Activated naive CD4-positive, alpha-beta T cell treated with Interleukin-2 at 50 U/mL for 16 hours (primary cell): ENCODE results near the gene NRDC.
A peak's percentile ranks its signal among the peaks of the same experiment; 100 is the strongest.
"Not testable (repeated sequence)": the region's sequence is repeated elsewhere in the genome, so short reads cannot be mapped to it uniquely, and the experiment has no call there.

ENCODE experiments used
- DNase-seq: peaks from one replicate; pipeline ENCODE4 v3.0.0-alpha.2; 2020

The NRDC gene

DNA sequence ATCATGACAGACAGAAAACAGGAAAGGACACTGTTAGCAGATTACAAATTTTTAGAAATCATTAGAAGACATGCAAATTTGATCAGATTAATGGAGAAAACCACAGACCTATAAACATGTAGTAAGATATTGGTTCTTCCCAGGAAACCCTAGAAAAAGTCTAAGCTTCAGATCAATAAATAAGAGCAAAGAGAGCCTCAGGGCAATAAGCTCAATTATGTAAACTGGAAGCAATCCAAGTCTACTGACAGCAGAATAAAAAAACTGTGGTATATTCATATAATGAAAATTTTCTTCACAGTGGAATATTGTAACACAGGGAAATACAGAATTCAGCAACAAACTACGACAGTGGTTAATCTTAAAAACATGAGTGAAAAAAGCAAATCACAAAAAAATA, 36.3 kb downstream of the NRDC start:
- DNase-seq: no peak

DNA sequence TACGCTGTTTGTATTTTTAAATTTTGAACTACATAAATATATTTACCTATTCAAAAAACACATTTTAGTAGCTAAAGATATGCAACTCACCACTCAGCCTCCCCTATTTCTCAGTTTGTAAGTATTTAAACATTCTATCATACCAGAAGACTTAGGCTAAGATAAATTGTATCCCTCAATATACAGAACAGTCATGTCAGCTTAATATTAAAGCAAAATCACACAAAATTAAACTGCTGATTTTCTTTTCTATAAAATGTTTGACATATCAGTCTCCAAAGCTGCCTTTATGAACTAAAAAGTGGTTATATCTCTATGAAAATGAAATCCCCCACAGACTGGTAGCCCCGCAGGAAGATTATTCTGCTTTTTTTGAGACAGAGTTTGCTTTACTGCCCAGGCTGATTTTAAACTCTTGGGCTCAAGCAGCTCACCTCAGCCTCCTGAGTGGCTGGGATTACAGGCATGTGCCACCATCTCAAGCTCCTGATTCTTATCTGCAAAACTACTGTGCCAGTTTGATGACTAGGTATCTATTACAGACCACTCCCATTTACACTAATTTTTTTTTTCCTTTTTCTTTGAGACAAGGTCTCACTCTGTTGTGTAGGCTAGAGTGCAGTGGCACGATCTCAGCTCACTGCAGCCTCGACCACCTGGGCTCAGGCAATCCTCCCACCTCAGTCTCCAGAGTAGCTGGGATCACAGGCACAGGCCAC, 37.6 kb downstream of the NRDC start:
- DNase-seq: no peak

DNA sequence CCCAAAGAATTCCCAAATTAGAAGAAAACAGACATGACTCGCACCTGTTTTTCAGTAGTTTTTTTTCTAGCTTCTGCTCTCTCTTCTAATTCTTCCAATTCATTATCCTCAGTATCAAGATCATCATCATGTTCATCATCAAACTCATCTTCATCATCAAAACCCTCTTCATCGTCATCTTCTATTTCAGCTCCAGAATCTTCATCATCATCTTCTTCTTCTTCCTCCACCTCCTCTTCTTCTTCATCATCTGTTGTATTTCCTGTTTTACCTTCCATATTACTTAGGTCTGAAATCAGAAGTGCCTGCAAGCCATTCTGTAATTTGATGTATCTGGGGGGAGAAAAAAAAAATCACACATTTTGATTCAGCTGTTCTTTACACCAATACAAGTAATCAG, 38.3 kb downstream of the NRDC start:
- no peak for DNase-seq

DNA sequence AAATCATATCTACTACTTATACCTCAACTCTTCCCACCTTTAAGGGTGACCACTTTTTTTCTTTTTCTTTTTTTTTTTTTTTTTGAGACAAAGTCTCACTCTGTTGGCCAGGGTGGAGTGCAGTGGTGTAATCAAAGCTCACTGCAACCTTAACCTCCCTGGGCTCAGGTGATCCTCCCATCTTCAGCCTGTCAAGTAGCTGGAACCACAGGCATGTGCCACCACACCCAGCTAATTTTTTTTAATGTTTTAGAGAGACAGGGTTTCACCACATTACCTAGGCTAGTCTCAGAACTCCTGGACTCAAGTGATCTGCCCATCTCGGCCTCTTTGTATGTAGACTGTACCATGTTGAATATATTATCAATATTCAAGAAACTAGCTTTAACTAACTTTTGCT, 39.4 kb downstream of the NRDC start:
- no peak for DNase-seq

DNA sequence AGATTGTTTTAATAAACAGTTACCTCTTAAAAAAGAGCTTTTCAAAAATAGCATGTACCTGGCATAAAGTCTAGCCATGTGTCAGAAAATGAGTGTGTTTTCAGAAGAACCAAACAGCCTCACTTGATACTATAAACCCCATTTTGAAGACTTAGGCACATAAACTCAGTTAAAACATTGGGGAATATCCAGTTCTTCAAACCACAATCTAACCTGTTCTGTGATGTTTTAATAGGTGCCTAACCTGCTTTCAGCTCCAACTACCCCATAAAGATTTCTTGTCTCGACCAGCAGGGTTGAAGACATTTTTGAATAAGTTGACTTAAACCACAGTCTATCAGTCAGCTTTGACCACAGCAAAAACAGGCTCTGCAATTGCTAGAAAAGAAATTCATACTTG, 41.3 kb downstream of the NRDC start:
- DNase-seq: no peak

DNA sequence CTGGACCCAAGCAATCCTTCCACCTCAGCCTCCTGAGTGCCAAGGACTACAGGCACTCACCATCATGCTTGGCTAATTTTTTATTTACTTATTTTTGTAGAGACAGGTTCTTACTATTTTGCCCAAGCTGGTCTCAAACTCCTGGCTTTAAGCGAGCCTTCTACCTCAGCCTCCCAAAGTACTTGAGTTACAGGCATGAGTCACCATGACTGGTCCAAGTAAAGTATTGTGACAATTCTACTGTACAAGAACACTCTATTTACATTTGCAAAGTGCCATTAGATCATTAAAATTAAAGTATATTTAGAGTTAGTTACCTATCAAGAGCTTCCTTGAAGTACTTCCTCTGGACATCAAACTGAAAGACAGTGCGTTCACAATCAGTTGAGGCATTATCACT, 44.8 kb downstream of the NRDC start:
- no peak for DNase-seq

DNA sequence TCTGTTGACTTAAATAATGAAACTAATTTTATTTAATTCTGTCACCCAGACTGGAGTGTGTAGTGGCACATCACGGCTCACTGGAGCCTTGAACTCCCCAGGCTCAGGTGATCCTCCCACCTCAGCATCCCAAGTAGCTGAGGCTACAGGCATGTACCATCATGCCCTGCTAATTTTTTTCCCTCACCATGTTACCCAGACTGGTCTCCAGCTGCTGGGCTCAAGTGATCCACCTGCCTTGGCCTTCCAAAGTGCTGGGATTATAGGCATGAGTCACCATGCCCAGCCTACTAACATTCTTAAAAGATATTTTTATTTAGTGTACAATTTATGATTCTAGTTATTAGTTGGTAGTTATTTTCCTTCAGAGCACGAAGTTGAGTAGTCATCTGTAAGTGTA, 49.5 kb downstream of the NRDC start:
- DNase-seq: no peak

DNA sequence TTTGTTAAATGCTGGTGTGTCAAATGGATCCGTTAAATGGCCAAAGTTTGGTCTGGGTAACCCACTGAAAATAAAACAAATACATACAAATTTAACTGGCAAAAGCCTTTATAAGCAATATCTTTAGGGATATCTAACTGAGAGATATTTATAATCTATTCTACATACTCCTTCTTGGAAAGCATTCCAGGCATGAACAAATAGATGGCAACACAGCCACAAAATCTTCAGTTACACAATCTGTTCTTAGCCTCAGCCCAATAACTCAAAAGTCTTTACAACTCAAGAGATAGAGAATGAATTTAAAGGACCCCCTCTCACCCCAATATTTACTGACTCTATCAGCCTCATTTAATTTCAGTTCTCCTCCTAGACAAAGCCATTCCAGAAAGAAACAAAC, 58.7 kb downstream of the NRDC start:
- DNase-seq: no peak

DNA sequence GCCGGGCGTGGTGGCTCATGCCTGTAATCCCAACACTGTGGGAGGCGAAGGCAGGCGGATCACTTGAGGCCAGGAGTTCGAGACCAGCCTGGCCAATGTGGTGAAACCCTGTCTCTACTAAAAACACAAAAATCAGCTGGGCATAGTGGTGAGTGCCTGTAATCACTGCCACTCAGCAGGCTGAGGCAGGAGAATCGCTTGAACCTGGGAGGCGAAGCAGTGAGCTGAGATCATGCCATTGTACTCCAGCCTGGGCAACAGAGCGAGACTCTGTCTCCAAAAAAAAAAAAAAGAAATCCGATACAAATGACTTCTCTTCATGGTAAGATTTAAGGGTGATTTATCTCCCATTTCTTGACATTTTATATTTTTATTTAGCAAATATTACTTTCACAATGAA, 59.5 kb downstream of the NRDC start:
- not testable (repeated sequence) for DNase-seq

DNA sequence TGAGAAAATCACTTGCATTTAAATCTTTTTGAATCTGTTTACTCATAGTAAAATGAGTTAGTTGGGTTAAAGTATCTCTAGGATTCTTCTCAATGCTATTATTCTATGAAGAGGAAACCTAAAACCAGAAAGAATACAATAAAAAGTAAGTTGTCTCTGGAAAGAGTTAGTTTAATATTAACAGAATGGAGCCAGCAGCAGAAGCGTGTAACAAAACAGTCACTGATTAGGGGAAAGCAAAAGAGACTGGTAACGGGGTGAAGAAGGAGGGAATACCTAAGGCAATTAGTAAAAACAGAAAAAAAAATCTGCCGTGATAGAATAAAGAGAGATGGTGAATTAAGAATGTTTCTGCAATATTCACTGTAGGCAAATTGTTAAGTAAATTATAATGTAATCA, 60.0 kb downstream of the NRDC start:
- no peak for DNase-seq

DNA sequence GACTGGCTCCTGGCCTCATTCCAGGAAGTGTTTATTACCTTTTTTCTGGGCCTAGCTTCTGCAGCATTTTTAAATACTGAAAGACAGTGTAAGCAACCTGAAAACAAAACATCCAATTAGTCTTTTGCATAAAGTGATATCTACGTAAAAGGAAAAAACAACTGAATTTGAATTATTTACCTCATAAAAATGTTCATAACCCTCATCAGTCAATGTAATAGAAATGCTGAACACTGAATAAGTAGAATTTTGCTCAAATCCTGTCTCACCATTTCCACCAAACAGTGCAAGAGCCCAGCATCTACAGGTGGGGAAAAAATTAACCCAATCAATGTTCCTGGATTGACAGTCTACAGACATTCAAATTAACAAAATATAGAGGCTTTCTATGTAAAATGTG, 64.0 kb downstream of the NRDC start:
- DNase-seq: no peak

DNA sequence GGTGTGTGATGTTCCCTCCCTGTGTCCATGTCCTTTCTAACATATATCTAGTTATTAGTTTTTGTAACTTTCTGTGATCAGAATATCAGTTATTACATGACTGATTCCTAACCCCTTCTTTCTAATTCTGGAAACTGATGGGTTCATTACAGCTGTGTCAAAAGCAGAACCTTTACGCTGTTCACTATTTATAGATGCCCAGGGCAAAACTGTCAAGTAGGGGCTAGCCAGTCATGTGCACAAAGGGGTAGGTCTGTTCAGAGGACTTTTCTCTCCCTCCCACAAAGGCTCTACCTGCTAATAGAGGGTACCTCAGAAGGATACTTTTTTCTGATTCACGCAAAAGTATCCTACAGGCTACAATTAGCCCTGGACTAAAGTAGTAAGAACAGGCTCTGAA, 79.2 kb downstream of the NRDC start:
- DNase-seq: no peak

DNA sequence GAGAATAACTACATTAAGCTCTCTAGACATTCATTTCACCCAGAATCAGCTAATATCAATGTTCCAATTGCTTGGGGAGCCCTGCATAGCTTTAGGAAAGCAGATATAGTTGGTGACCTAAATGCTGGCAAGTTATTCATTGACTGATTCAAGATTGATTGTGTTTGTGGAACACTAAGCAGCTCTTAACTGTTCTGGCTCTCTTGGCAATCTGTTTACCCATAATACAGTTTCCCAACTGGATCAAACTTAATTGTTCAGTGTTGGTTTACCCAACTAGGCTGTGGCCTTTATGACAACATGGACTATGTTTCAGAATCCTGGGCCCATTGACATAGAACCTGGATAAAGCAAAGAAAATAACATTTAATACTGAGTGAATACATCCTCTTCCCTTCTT, 83.7 kb downstream of the NRDC start:
- no peak for DNase-seq

DNA sequence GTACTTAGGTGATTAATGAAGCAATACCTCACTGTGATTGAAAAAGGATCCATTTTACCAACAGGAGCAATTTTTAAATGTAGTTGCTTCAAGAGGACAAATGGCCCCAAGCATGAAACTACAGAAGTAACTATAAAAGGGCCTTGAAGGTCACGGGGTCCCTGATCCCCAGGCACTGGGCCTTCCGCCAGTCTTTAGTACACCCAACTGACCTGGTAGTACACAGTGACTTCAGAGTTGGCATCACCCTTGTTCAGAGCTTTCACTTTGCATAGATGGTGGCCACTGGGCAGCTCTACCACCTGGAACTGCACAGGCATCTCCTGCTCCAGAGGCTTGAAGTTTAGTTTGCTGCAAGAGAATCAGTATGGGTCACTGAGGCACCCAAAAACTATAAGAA, 84.3 kb downstream of the NRDC start:
- DNase-seq: no peak

DNA sequence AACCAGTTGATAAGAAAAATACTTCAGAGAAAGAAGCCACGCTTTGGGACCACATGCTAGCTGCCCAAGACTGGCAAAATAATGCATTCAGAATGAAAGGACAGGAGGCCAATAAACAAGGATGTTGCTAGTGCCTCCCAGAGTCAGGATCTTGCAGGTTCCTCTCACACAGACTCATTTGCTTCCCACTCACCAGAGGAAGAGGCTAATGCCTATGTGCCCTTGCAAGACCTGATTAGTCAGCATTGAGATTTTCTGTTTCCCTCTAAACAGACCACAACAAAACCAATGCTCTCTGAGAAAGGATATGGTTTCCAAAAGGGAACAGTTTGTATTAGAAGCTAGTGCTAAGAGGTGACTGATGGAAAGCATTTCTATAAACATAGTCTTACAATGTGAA, 85.7 kb downstream of the NRDC start:
- no peak for DNase-seq

DNA sequence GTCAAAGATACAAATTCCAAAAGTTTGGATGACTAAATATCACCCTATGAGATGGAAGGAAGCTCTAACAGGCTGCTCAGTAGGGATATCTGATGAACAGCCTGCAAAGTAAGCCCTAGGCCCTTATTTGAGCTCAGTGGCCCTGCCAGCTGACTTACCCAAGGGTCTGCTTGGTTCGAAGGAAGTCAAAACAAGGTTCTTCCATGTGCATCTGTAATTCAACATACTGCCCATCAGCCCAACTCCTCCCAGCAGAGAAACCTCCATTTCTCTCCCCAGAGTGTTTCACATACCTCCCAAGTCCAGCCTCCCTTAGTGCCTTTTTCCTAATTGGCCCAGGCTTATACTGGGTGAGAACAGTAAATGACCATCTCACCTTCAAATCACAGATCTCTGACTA, 86.6 kb downstream of the NRDC start:
- no peak for DNase-seq

DNA sequence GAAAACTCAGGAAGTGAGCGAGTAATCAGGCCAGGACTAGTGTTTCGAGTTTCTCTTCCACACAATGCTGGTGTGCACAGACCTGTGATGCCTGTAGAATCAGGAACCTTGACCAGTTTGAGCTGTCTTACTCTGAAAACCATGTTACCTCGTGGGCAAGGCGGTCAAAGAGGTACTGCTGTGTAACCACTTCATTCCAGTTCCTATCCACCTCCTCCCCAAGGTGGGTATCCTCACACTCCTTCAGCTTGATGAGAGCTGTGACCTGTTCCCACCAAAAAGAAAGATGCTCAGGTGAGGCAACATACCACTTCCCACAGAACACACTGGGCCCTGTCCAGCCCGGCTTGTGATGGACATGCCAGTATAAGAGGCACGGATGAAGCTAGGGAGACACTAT, 88.1 kb downstream of the NRDC start:
- DNase-seq: no peak

DNA sequence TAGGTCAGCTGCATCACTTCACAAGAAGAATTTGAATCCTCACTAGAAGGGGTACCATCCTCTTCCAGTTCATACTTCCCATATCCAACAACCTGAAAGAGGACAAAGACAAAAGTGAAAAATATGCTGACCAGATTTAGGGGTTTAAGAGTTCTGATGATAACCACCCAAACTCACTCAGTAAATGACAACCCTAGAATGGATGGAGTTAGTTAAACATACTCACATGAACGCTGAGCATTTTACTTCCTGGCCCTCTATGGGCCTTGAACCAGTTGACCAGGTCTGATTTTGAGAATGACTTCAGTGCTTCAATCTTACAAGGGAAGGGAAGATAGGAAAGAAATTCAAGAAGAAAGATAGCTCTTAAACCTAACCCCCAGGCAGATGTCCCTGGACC, 89.2 kb downstream of the NRDC start:
- DNase-seq: no peak

DNA sequence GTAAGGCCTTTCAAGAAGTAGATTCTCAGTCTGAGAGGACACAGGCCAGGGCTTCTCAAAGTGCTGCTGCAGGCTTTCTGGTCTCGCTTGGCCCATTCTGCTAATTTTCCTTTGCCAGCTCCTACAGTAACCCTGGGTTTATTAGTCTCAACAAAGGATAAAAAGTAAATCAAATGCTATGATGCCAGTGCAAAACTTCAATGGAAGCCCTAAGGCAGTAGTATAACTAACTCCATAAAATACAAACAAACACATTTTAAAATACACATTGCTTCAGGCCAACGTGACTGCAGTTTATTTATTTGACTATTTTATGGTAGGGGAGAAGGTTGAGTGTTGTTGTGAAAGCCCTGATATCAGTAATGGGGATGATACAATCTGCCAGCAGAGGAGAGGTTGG, 89.6 kb downstream of the NRDC start:
- DNase-seq: no peak

DNA sequence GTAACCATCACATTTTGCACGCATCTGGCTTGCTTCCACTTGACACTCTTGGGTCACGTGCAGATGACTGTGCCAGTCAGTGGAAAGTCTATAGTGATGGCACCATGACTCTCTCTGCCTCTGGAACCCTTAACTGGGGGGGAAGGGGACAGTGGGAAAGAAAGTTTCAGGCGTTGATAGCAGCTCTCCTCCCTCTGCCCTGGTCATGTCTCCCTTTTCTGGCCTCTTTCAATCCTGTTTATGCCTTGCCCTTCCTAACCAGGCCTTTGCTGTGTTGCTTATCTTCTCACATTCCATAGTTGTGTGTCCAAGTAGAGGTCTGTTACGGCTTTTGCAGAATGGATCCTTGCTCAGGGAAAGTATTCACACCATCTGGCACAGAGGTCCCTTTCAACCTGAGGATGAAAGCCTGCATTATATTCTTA, 93.5 kb downstream of the NRDC start:
- no peak for DNase-seq

DNA sequence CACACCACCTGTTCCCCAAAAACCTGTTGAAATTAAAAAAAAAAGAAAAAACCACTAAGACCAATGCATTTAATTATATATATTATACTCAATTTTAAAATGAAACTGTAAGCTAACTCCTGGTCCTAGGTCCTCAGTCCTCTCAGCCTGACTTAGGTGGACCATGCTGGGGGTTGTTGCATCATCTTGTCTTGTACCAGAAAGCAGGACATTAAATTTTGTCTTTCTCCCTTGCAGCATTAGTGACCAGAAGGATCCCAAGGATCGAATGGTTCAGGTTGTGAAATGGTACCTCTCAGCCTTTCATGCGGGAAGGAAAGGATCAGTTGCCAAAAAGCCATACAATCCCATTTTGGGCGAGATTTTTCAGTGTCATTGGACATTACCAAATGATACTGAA, 97.6 kb downstream of the NRDC start:
- no peak for DNase-seq

DNA sequence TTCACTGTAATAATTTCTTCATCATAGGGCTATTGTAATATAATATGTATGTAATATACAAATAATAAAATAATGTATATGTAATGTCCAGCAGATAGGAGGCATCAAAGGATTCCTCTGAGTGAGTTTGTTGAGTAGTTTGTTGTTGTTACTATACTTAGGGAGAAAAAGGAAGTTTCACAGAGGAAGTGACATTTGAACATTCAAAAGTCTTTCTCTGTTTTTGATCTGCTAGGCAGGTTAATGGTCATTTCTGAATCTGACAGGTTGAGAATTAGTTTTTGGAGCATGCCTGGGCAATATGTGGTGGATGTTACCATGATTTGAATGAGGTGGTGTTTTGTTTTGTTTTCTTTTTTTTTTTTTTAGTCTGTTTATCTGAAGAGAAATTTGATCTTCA, 102.1 kb downstream of the NRDC start:
- DNase-seq: no peak

DNA sequence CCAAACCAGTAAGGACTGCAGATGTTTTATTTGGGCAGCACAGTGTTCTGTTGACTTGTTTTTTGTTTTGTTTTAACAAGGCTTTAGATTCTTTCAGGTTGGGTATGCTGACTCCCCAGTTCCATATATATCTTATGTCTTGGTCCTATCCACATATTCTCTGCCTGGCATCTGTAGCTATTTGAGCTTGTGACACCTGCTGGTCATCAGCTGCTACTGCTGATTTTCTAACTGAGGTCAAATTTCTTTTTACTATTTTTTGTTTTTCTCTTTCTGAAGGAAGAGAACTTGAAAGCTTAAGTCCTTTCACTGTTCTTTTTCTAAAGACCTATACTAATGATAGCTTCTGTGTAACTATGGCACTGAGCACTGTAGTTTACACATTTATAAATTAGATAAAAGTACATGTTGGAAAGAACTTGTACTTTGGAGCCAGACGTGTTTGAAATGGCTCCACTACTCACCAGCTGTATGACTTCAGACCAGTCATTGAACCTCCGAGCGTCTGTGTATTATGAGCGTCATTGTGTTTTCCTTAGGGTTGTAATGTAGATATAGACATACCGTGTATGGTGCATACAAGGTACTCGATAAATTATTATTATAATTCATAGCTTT, 109.4 kb downstream of the NRDC start:
- DNase-seq: peak; percentile 7

DNA sequence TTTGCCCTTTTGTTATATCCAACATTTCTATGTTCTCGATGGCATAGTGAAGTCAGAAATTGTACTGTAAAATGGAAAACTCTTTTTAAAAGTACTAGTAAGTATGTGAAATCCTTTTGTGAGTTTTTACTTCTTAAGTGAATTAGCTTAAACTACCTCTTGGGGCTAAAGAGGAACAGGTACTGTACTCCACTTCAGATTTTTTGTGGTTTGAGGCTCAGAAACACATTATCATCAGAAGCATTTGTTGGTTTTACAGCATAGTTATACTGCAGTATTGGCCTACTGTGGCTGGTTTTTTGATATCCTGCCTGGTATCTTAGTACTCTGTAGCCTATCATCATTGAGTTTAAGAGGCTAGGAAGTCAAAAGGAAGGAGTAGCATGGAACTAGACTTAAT, 117.2 kb downstream of the NRDC start:
- no peak for DNase-seq

DNA sequence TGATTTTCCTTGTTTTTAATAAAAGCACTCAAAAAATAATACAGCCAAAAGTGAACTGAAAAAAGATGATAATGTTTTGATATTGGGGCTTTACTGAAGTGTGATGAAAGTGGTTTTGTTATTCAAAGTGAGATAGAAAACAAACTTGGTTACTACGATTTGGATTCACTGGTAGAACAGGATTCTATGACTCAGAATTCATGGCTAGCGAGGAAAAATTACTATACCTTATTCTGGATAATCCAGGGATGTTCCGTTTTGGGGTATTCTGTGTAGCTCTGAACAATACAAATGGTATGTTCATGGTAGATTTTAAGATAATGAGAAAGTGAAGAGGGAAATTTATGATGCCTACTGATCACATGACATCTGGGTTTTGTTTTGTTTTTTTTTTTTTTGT, 117.7 kb downstream of the NRDC start:
- no peak for DNase-seq
